ENCODE data around the gene C5AR1. TPM values are rescaled to one million over a fixed set of nuclear protein-coding genes. Genes with fewer than 3 reads are reported as not detected.

The C5AR1 gene
- total and polyA plus RNA-seq, 2 experiments from 2014 or later, result not detected

Other genes starting within 250 kb of the C5AR1 start
- gene ZC3H4, start 196.1 kb upstream of the C5AR1 start, total RNA-seq, result 23.2 and 34.6 TPM in 2 replicates
- gene ZC3H4, start 196.1 kb upstream of the C5AR1 start, polyA plus RNA-seq, result 4.2 and 5.0 TPM in 2 replicates
- 128 and 148 TPM in 2 replicates for gene SAE1, start 179.0 kb upstream of the C5AR1 start, total RNA-seq
- gene SAE1, start 179.0 kb upstream of the C5AR1 start, polyA plus RNA-seq, result 171 and 213 TPM in 2 replicates
- gene BBC3, start 78.7 kb upstream of the C5AR1 start, total RNA-seq, result 19.1 and 21.5 TPM in 2 replicates
- 12.9 and 19.2 TPM in 2 replicates for gene BBC3, start 78.7 kb upstream of the C5AR1 start, polyA plus RNA-seq
- 13.8 and 22.5 TPM in 2 replicates for gene CCDC9, start 53.3 kb upstream of the C5AR1 start, total RNA-seq
- gene CCDC9, start 53.3 kb upstream of the C5AR1 start, polyA plus RNA-seq, result 16.3 and 21.9 TPM in 2 replicates
- 1.5 and 4.8 TPM in 2 replicates for gene INAFM1, start 35.0 kb upstream of the C5AR1 start, total RNA-seq
- 2.8 and 5.8 TPM in 2 replicates for gene INAFM1, start 35.0 kb upstream of the C5AR1 start, polyA plus RNA-seq
- gene C5AR2, start 22.3 kb downstream of the C5AR1 start, total RNA-seq, result 0.18 TPM in 1 of 2 replicates, not detected in the other
- not detected in 2 replicates for gene C5AR2, start 22.3 kb downstream of the C5AR1 start, polyA plus RNA-seq
- gene DHX34, start 39.5 kb downstream of the C5AR1 start, total RNA-seq, result 29.1 and 33.7 TPM in 2 replicates
- gene DHX34, start 39.5 kb downstream of the C5AR1 start, polyA plus RNA-seq, result 16.1 and 18.2 TPM in 2 replicates
- 83.7 and 108 TPM in 2 replicates for gene MEIS3, start 109.7 kb downstream of the C5AR1 start, total RNA-seq
- 82.8 and 114 TPM in 2 replicates for gene MEIS3, start 109.7 kb downstream of the C5AR1 start, polyA plus RNA-seq
- gene SLC8A2, start 162.0 kb downstream of the C5AR1 start, total RNA-seq, result 3.7 and 4.6 TPM in 2 replicates
- gene SLC8A2, start 162.0 kb downstream of the C5AR1 start, polyA plus RNA-seq, result 0.67 and 0.99 TPM in 2 replicates
- 10.2 and 10.4 TPM in 2 replicates for gene KPTN, start 174.4 kb downstream of the C5AR1 start, total RNA-seq
- 15.5 and 20.6 TPM in 2 replicates for gene KPTN, start 174.4 kb downstream of the C5AR1 start, polyA plus RNA-seq
- gene NAPA, start 205.2 kb downstream of the C5AR1 start, total RNA-seq, result 62.5 and 108 TPM in 2 replicates
- 123 and 173 TPM in 2 replicates for gene NAPA, start 205.2 kb downstream of the C5AR1 start, polyA plus RNA-seq

Data from cardiac muscle cell (in vitro differentiated cells and primary cell).